IMR-90 (cell line): ENCODE data around the gene GJB3. TPM values are rescaled to one million over a fixed set of nuclear protein-coding genes. Genes with fewer than 3 reads are reported as not detected.

Experiments
- ATAC-seq: fragments of 200-7000 bp; cut with Tn5 transposase; 2 replicates; pipeline ENCODE4 v1.9.1; 2020; ENCODE audit warnings: low read depth, mild to moderate bottlenecking, moderate library complexity
- BruUV-seq: library from RNA; stranded (reverse); fragments of 400-500 nt; replicated peaks from 2 replicates; lab custom pipeline; 2021; lab: Mats Ljungman, UMichigan
- CTCF ChIA-PET: fragments of 300-600 bp; formaldehyde crosslinking; extraction: SDS; loops from one replicate; lab custom pipeline; 2021; ENCODE audit warnings: antibody characterized with exemption; lab: Yijun Ruan, JAX
- POLR2A ChIA-PET: fragments of 300-600 bp; sonication (Branson Sonifier 250); formaldehyde crosslinking; loops from one replicate; lab custom pipeline; 2022; ENCODE audit warnings: antibody characterized with exemption; ENCODE audit not compliant: unreplicated experiment; lab: Charles Lee
- DNase-seq: peaks from one replicate; pipeline ENCODE4 v3.0.0; 2013
- H2AFZ ChIP-seq: replicated peaks from 2 replicates; pipeline ENCODE3; 2013; ENCODE audit warnings: low read length, mild to moderate bottlenecking; ENCODE audit not compliant: poor library complexity
- H2AK5ac ChIP-seq: 2 replicates; pipeline ENCODE4 v1.6.1; 2013; ENCODE audit warnings: low read depth, low read length, inconsistent platforms
- H2AK9ac ChIP-seq: replicated peaks from 2 replicates; pipeline ENCODE3; 2013; ENCODE audit warnings: mild to moderate bottlenecking, low read depth, low read length, moderate library complexity; ENCODE audit not compliant: poor library complexity
- H2BK120ac ChIP-seq: 2 replicates; pipeline ENCODE4 v1.6.1; 2013; ENCODE audit warnings: low read depth, low read length, inconsistent platforms
- H2BK15ac ChIP-seq: 3 replicates; pipeline ENCODE4 v1.6.1; 2013; ENCODE audit warnings: low read depth, low read length, inconsistent platforms
- H2BK20ac ChIP-seq: 2 replicates; pipeline ENCODE4 v1.6.1; 2013; ENCODE audit warnings: low read depth, mild to moderate bottlenecking, inconsistent platforms, low read length, moderate library complexity
- H2BK5ac ChIP-seq: 2 replicates; pipeline ENCODE4 v1.6.1; 2013; ENCODE audit warnings: mild to moderate bottlenecking, low read depth, low read length, inconsistent platforms; ENCODE audit not compliant: poor library complexity, severe bottlenecking
- H3K14ac ChIP-seq: replicated peaks from 2 replicates; pipeline ENCODE4 v1.6.1; 2013; ENCODE audit warnings: low read depth, low read length, inconsistent platforms
- H3K18ac ChIP-seq: 2 replicates; pipeline ENCODE4 v1.6.1; 2013; ENCODE audit warnings: low read depth, low read length, control low read depth
- H3K23ac ChIP-seq: 2 replicates; pipeline ENCODE4 v1.6.1; 2013; ENCODE audit warnings: low read depth, low read length, inconsistent platforms
- H3K27ac ChIP-seq: 2 replicates; pipeline ENCODE4 v1.5.1; 2013; ENCODE audit warnings: mild to moderate bottlenecking, control low read depth, low read length; ENCODE audit not compliant: insufficient read depth
- H3K27me3 ChIP-seq: 2 replicates; pipeline ENCODE4 v1.6.1; 2013; ENCODE audit warnings: low read length; ENCODE audit not compliant: control insufficient read depth, insufficient read depth
- H3K36me3 ChIP-seq: 2 replicates; pipeline ENCODE4 v1.6.1; 2013; ENCODE audit warnings: low read length, mixed read lengths; ENCODE audit not compliant: control insufficient read depth, insufficient read depth
- H3K4ac ChIP-seq: 2 replicates; pipeline ENCODE4 v1.6.1; 2013; ENCODE audit warnings: low read depth, low read length, inconsistent platforms
- H3K4me1 ChIP-seq: 2 replicates; pipeline ENCODE4 v1.6.1; 2013; ENCODE audit warnings: low read length, mixed read lengths; ENCODE audit not compliant: control insufficient read depth, insufficient read depth
- H3K4me2 ChIP-seq: 2 replicates; pipeline ENCODE4 v1.6.1; 2013; ENCODE audit warnings: low read depth, mild to moderate bottlenecking, control low read depth, low read length, moderate library complexity
- H3K4me3 ChIP-seq: 2 replicates; pipeline ENCODE4 v1.5.1; 2013; ENCODE audit warnings: low read depth, mild to moderate bottlenecking, control low read depth, low read length, moderate library complexity; ENCODE audit not compliant: insufficient read depth
- H3K56ac ChIP-seq: 2 replicates; pipeline ENCODE4 v1.6.1; 2013; ENCODE audit warnings: low read length, inconsistent platforms; ENCODE audit not compliant: insufficient read depth; ENCODE audit errors: extremely low read depth
- H3K79me1 ChIP-seq, 2 experiments: 2 replicates each; pipeline ENCODE4 v1.6.1; 2013; ENCODE audit warnings: low read length in 2 of 2, inconsistent platforms in 1 of 2, low read depth in 1 of 2
- H3K9ac ChIP-seq: 2 replicates; pipeline ENCODE4 v1.6.1; 2013; ENCODE audit warnings: low read depth, low read length, control low read depth
- H3K9me1 ChIP-seq: 2 replicates; pipeline ENCODE4 v1.6.1; 2013; ENCODE audit warnings: low read length, inconsistent platforms; ENCODE audit not compliant: insufficient read depth
- H3K9me3 ChIP-seq: 2 replicates; pipeline ENCODE4 v1.6.1; 2013; ENCODE audit warnings: low read length; ENCODE audit not compliant: control insufficient read depth, insufficient read depth
- H4K20me1 ChIP-seq: 2 replicates; pipeline ENCODE4 v1.6.1; 2013; ENCODE audit warnings: low read length, inconsistent platforms; ENCODE audit not compliant: insufficient read depth
- H4K5ac ChIP-seq: 2 replicates; pipeline ENCODE4 v1.6.1; 2013; ENCODE audit warnings: mild to moderate bottlenecking, low read depth, low read length, control low read depth
- H4K8ac ChIP-seq, 2 experiments: 2 replicates each; pipeline ENCODE4 v1.6.1; 2013; ENCODE audit warnings: low read depth in 2 of 2, low read length in 2 of 2, control low read depth in 1 of 2, inconsistent platforms in 1 of 2
- H4K91ac ChIP-seq: 2 replicates; pipeline ENCODE4 v1.6.1; 2013; ENCODE audit warnings: low read depth, low read length, inconsistent platforms; ENCODE audit not compliant: insufficient read depth
- BHLHE40 ChIP-seq: fragments of 150-350 bp; IDR thresholded peaks from 2 replicates; pipeline ENCODE4 v1.6.1; 2016; ENCODE audit warnings: mild to moderate bottlenecking, low read depth, low read length
- CEBPB ChIP-seq: IDR thresholded peaks from 2 replicates; pipeline ENCODE4 v1.6.1; 2012; ENCODE audit warnings: low read depth, low read length, improper control_type of control experiment
- CHD1 ChIP-seq: IDR thresholded peaks from 2 replicates; pipeline ENCODE4 v1.6.1; 2012; ENCODE audit warnings: low read depth, low read length, improper control_type of control experiment
- ELK1 ChIP-seq: fragments of 150-350 bp; IDR thresholded peaks from 2 replicates; pipeline ENCODE4 v1.6.1; 2016; ENCODE audit warnings: low read depth, mild to moderate bottlenecking, low read length, moderate library complexity, borderline replicate concordance
- FOS ChIP-seq: fragments of 150-350 bp; IDR thresholded peaks from 2 replicates; pipeline ENCODE4 v1.6.1; 2016; ENCODE audit warnings: low read depth, low read length
- MAFK ChIP-seq: IDR thresholded peaks from 2 replicates; pipeline ENCODE4 v1.6.1; 2012; ENCODE audit warnings: low read depth, low read length, improper control_type of control experiment
- MAZ ChIP-seq: IDR thresholded peaks from 2 replicates; pipeline ENCODE4 v1.6.1; 2012; ENCODE audit warnings: low read depth, mild to moderate bottlenecking, low read length, improper control_type of control experiment, moderate library complexity, borderline replicate concordance
- MXI1 ChIP-seq: IDR thresholded peaks from 2 replicates; pipeline ENCODE4 v1.6.1; 2012; ENCODE audit warnings: low read depth, mild to moderate bottlenecking, low read length, moderate library complexity, borderline replicate concordance
- NFE2L2 ChIP-seq: fragments of 150-350 bp; IDR thresholded peaks from 2 replicates; pipeline ENCODE4 v1.6.1; 2016; ENCODE audit warnings: low read depth, mild to moderate bottlenecking, low read length
- POLR2A ChIP-seq: IDR thresholded peaks from 2 replicates; pipeline ENCODE4 v1.6.1; 2012; ENCODE audit warnings: mild to moderate bottlenecking, low read depth, low read length
- RAD21 ChIP-seq: IDR thresholded peaks from 2 replicates; pipeline ENCODE4 v1.6.1; 2012; ENCODE audit warnings: low read length, improper control_type of control experiment
- RCOR1 ChIP-seq: IDR thresholded peaks from 2 replicates; pipeline ENCODE4 v1.6.1; 2012; ENCODE audit warnings: mild to moderate bottlenecking, low read length, improper control_type of control experiment; ENCODE audit not compliant: insufficient replicate concordance
- RFX5 ChIP-seq: IDR thresholded peaks from 2 replicates; pipeline ENCODE4 v1.8.0; 2012; ENCODE audit warnings: low read depth, mild to moderate bottlenecking, low read length, moderate library complexity
- SMC3 ChIP-seq: fragments of 150-350 bp; IDR thresholded peaks from 2 replicates; pipeline ENCODE4 v1.6.1; 2016; ENCODE audit warnings: low read depth, mild to moderate bottlenecking, antibody characterized with exemption, low read length, moderate library complexity
- WGBS, 2 experiments: methylation state at CpG; one replicate each; pipeline versions ENCODE4 v1.1.5 to v1.1.7; 2013; ENCODE audit warnings: missing lambda C conversion rate in 2 of 2; ENCODE audit not compliant: insufficient read length in 1 of 2; ENCODE audit errors: extremely low coverage in 2 of 2; 5-methylcytosine and 5-hydroxymethylcytosine counted together
- dilution Hi-C: fragments of 300-500 bp; cut with HindIII; formaldehyde crosslinking; loops from one replicate; pipeline ENCODE4 v1.14.3; 2018; ENCODE audit warnings: low sequenced_read_pairs; ENCODE audit not compliant: unreplicated experiment
- in situ Hi-C: fragments of 300-500 bp; cut with MboI; formaldehyde crosslinking; loops from 3 replicates; pipeline ENCODE4 v1.14.3; 2019; ENCODE audit warnings: low sequenced_read_pairs, inconsistent platforms, mixed read lengths
- intact Hi-C: fragments of 100-400 bp; cut with micrococcal nuclease; formaldehyde crosslinking; loops from 2 replicates; pipeline ENCODE4 v1.10.0; 2022
- polyA plus RNA-seq, 3 experiments: library from polyadenylated mRNA; depleted of rRNA; stranded (reverse); fragments of >200 nt; gene quantifications; 2 replicates each; pipeline ENCODE4 v1.2.3, GENCODE V29; 2012; ENCODE audit warnings: low replicate concordance in 1 of 3
- total RNA-seq: library from RNA; depleted of rRNA; stranded (reverse); fragments of >200 nt; gene quantifications from 2 replicates; pipeline ENCODE4 v1.2.3, GENCODE V29; 2012
- TF ChIP-seq, protein P1 (sequence below): conservative IDR thresholded peaks from 2 replicates; pipeline ENCODE4 v1.5.1; 2012; ENCODE audit warnings: mild to moderate bottlenecking, low read depth, low read length, improper control_type of control experiment
- TF ChIP-seq, protein P2 (sequence below): fragments of 150-350 bp; IDR thresholded peaks from 2 replicates; pipeline ENCODE4 v1.6.1; 2017; ENCODE audit warnings: mild to moderate bottlenecking, antibody characterized with exemption, low read length, low read depth

GJB3 gene
- total and polyA plus RNA-seq, 2 of the 4 experiments (the other 2 are of a cell fraction): not detected

GRCh38 chr1:34776911-34777310, 4.1 kb upstream of the GJB3 start:
- POLR2A ChIA-PET: no interaction called here
- Histone ChIP-seq H4K20me1 (no peaks in the 10 kb centered on the region; the same call in 1 of the 2 replicates), H3K56ac (no peak overlapping the region), H3K9ac (no peak overlapping the region), H2AK5ac (no peak overlapping the region), H3K27me3 (peaks cover 33% of the 10 kb centered on the region), H4K5ac (no peak overlapping the region), H3K9me1 (no peaks in the 10 kb centered on the region), H3K36me3 (no peaks in the 10 kb centered on the region), H2BK5ac (no peak overlapping the region), H3K4ac (no peak overlapping the region), H3K27ac (no peak overlapping the region), H2BK15ac (no peak overlapping the region), H3K9me3 (no peaks in the 10 kb centered on the region), H3K4me1 (peaks cover 5% of the 10 kb centered on the region; the same call in 1 of the 2 replicates), H2BK20ac (no peak overlapping the region), H3K4me2 (no peak overlapping the region), H4K91ac (no peak overlapping the region), H3K14ac (no peak overlapping the region), H4K8ac (no peak overlapping the region), H2AFZ (no peak overlapping the region), H2BK120ac (no peak overlapping the region), H3K18ac (no peak overlapping the region), H3K79me1 (no peaks in the 10 kb centered on the region), H3K23ac (no peak overlapping the region), H2AK9ac (no peak overlapping the region), H3K4me3 (no peak overlapping the region)
- no peak for TF ChIP-seq MAZ
- TF ChIP-seq SMC3: no peak
- no peak for TF ChIP-seq FOS
- TF ChIP-seq POLR2A: no peak
- no peak for TF ChIP-seq NFE2L2
- no peak for TF ChIP-seq BHLHE40
- TF ChIP-seq RCOR1: no peak
- no peak for TF ChIP-seq ELK1
- TF ChIP-seq RFX5: no peak
- TF ChIP-seq, protein P1, sequence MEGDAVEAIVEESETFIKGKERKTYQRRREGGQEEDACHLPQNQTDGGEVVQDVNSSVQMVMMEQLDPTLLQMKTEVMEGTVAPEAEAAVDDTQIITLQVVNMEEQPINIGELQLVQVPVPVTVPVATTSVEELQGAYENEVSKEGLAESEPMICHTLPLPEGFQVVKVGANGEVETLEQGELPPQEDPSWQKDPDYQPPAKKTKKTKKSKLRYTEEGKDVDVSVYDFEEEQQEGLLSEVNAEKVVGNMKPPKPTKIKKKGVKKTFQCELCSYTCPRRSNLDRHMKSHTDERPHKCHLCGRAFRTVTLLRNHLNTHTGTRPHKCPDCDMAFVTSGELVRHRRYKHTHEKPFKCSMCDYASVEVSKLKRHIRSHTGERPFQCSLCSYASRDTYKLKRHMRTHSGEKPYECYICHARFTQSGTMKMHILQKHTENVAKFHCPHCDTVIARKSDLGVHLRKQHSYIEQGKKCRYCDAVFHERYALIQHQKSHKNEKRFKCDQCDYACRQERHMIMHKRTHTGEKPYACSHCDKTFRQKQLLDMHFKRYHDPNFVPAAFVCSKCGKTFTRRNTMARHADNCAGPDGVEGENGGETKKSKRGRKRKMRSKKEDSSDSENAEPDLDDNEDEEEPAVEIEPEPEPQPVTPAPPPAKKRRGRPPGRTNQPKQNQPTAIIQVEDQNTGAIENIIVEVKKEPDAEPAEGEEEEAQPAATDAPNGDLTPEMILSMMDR: no peak
- TF ChIP-seq CHD1: no peak
- TF ChIP-seq, protein P2, sequence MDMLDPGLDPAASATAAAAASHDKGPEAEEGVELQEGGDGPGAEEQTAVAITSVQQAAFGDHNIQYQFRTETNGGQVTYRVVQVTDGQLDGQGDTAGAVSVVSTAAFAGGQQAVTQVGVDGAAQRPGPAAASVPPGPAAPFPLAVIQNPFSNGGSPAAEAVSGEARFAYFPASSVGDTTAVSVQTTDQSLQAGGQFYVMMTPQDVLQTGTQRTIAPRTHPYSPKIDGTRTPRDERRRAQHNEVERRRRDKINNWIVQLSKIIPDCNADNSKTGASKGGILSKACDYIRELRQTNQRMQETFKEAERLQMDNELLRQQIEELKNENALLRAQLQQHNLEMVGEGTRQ: no peak
- TF ChIP-seq MXI1: no peak
- no peak for TF ChIP-seq CEBPB
- TF ChIP-seq MAFK: no peak
- no peak for TF ChIP-seq RAD21
- BruUV-seq: no TSS peak
- no CpG with 5 or more reads among the region's 3 CpGs for WGBS, 2 experiments
- intact Hi-C loops (no loop called here), dilution Hi-C loops (no loop called here), in situ Hi-C loops (no loop called here)
- DNase-seq: no peak
- ATAC-seq: no peak
- CTCF ChIA-PET: no interaction called here
